IPS-18c (cell line): ENCODE measurements around the gene LIF.

ENCODE experiments used
- H3K4me3 ChIP-seq: 2 replicates; pipeline ENCODE4 v1.7.0; 2013; ENCODE audit warnings: low read depth, mild to moderate bottlenecking, low read length, moderate library complexity; ENCODE audit not compliant: insufficient read depth
- H3K9me3 ChIP-seq: one replicate; pipeline ENCODE4 v1.6.1; 2013; ENCODE audit warnings: mild to moderate bottlenecking, low read length, moderate library complexity; ENCODE audit not compliant: control insufficient read depth, insufficient read depth

Gene LIF

DNA sequence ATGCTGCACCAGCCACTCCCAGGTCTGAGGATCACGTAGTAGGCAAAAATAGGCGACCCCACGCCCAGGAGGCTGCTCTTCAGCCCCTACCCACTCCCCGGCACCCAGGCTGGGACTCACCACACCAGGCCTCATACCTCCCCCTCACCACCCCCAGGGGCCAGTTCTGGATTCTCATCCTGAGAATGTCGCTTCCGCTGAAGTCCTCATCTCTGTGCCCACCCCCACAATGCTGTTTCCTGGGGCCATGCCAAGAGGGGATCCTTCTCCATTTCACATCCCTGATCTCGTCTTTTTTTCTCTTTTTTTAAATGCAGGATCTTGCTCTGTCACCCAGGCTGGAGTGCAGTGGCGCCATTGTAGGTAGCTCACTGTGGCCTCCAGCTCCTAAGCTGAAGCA is 21.8 kb upstream of the LIF start:
- no peak overlapping the region for H3K4me3 ChIP-seq
- H3K9me3 ChIP-seq = no peaks in the 10 kb centered on the region

DNA sequence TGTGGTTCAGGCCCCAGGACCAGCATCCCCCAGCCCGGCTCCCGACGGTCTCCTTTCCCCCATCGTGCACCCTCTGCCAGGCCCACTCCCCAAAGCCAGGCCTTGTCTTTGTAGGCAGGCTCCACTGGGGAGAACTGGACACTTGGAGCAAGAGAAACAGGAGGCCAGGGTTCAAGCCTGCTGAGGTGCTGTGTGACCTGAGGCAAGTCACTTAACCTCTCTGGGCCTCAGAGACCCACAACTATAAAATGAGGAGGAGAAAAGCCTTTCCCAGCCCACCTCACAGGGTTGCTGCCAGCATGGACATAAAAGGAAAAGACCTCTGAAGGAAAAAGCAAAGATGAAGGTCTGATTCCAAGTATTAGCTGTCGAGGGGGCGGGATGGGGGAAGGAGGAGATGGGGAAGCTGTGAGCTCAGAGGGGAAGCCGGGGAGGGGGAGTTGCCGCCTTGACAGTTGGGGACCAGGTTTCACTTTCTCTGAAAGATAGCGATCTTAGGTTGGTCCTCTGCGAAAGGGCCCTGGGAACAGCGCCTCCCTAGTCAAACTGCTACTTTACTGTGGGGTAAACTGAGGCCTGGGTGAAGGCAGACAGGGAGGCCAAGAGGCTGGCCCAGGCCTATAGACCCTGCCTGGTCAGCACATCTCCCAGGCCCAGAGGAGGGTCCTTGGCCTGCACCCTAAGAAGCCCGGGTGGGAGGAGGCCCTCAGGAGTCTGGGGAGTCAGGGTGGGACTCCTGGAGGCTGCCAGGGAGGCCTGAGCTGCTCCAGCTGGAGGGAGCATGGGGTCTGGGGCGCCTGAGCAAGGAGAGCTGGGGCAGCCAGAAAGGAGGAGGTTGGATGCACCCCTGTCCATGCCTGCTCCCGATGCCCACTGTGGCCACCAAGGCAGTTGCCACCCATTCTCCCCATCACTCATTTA is 21.1 kb upstream of the LIF start:
- Histone ChIP-seq H3K4me3 (no peak overlapping the region), H3K9me3 (no peaks in the 10 kb centered on the region)

DNA sequence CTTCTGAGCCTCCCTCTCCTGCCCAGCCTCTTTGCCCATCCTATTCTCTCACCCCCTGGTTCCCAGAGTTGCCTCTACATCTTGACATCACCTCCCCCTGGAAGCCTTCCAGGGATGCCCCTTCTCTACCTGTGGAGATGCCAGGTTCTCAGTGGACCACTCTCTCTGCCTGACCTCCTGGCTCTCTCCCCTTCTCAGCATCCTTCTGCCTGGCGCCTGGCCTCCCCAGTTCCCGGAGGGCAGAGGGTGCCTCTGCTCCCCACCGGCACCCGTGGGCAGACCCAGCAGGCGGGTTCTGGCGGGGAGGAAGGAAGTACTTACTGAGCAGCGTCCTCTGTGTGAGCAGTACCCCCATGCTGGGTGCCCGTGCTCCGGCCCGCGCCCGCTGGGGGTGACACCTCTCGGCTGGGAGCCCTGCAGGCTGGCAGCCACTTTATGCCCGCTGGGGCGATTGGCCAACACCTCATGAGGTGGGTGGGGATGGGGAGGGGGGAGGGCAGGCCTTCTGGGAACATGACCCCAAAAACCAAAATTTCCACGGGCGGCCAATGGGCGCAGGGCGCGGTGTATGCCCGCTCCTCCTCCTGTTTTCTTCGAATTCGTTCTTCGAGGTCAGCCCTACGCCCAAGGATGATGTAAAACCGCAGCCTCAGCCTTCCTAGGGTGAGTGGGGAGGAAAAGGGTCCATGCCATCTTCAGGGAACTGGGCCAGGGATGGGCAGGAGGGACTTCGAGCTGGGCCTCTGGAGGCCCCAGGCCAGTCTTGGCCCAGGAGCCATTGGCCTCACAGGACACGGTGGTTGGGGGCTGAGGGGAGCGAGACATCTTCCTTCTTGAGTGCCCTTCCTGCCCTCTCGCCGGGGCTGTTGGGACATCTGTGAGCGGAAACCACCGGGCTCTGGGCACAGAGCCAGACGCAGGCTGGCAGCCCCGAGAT is 20.2 kb upstream of the LIF start, which contains the start of gene OSM:
Gene OSM (minus strand): TSS at position 407 of the 937 bp plus-strand sequence. CDS start 52 bp downstream, at position 355.
- Histone ChIP-seq H3K4me3 (no peak within 1 kb of the TSS), H3K9me3 (no peaks in the 10 kb centered on the region)

DNA sequence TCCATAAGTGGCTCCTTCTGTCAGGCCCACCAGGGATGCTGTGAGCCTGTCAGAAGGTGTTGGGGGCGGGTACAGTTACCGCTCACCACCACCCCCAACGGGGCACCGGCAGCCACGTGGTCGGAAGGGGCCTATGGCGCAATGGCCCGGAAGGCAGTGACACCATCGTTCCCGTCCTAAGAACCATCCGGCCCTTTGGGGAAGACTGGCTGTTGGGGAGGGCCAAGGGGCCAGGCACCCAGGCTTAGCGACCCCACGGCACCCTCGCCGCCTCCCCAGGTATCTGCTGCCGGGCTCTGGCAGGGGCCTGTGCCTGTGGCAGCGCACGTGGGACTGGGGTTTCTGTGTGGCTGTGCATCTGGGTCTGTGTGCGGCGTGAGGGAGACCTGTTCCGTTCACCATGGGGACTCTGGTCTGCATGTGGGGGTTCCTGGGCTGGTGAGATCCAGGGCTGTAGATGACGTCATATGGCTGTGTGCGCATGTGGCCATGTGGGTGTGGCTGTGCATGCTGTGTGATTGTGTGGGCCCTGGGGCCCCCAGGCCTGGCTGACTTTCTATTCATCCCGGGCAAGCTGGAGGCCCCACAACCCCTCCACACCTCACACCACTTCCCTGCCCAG is 19.4 kb upstream of the LIF start:
- no peaks in the 10 kb centered on the region for H3K9me3 ChIP-seq
- no peak overlapping the region for H3K4me3 ChIP-seq

DNA sequence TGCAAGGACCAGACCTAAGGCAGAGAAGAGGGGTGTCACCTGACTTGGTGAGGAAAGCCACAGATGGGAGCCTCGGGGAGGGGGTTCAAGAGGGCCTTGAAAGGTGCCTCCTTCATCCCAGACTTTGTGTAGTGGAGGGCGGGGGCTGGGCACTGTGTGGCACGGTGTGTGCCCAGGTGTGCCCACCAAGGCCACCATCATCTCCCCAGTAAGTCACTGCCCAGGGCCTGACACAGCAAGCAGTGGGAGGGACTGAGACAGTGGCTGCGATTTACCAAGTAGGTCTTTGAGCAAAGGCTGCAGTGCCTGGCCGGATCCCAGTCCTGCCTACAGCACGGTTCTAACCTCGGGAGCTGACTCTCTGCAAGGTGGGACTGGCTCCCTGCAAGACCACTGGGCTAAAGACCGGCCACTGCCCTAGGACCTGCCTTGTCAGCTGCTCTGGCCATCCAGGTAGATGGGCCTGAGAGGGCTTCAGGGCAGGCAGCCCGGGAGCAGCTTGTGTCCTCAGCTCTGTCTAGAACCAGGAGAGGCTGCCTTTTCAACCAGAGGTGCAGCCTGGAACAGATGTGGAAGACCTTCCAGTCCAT is 18.7 kb upstream of the LIF start:
- Histone ChIP-seq H3K4me3 (no peak overlapping the region), H3K9me3 (no peaks in the 10 kb centered on the region)

DNA sequence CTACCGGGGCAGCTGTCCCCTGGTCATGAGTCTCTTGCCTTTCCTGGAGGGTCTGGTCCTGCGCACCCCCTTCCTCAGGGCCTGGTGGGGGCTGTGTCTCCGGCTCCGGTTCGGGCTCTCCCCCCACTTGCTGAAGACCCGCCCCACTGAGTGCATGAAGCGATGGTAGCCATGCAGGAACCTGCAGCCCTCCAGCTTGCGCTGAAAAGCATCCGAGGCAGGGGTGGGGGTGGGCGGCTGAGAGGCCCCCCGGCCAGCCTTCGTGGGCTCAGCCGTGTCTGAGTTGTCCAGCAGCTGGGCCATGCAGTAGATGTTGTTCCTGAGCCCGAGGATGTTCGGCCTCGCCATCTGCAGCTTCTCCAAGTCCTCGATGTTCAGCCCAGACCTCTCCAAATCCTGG is 17.3 kb upstream of the LIF start:
- Histone ChIP-seq H3K9me3 (no peaks in the 10 kb centered on the region), H3K4me3 (no peak overlapping the region)

DNA sequence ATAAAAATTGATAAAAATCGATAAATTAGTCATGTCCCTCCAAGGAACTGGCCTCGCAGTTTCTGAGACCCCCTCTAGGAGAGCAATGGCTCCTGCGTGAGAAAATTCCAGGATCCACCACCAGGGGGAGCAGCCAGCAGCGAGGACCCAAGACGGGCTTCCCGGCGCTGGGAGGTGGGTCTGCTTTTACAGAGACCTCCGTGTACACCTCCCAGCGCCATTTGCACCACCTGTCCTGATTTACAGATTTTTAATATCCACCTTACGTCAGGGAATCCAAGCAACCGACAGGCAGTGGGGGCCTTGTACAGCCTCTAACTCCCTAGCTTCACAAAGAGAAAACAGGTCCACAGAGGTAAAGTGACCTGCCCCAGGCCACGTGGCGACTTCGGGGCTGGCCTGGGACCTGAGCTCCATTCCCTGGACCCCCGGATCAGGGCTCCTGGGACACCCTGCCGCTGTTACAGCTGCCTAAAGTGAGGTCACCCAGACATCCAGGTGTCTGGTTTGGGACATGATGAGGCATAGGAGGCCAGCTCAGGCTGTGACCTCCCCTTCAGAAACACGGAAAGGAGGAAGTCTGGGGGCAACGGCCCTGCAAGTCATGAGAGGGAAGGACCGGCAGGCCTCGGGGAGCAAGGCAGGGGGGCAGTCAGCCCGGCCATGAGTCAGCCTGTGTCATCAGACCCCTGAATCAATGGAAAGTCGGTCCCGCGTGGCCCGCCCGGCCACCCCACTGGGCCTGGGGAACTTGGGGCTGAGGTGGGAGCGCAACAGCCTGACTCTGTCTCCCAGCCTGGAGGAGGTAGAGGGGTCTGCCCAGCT is 16.6 kb upstream of the LIF start:
- no peaks in the 10 kb centered on the region for H3K9me3 ChIP-seq
- no peak overlapping the region for H3K4me3 ChIP-seq

DNA sequence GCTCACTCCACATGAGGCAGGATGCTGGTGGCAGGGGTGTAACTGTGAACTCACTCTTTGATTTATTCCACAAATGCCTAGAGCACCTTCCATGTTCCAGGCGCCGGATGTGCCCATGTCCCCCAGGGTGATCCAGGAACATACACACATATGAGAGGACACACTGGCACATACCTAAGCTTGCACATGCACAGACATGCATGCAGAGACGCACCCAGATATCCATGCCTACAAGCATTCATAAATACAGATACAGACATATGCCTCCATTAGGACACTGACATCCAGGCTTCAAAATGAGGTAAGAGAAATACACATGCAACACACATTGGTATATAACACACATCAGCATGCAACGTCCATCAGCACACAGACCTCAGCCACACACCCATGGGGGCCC is 15.6 kb upstream of the LIF start:
- H3K4me3 ChIP-seq = no peak overlapping the region

DNA sequence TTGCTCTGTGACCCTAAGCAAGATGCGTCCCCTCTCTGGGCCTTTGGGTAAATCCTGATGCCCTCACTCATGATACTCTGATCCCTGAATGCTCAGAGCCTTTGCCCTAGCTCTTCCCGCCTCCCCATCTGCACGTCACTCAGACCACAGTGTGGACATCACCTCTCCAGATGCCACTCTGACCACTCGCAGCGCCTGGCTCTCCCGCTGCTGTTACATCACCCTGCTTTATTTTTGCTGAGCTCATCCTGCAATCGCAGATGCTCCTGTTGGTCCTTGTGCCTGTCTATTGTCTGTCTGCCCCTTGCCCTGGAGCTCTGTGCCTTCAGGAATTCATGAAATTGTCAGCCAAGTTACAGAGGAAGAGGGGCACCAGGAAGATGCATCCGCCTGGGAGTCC is 14.6 kb upstream of the LIF start:
- Histone ChIP-seq H3K4me3 (no peak overlapping the region), H3K9me3 (no peaks in the 10 kb centered on the region)

More for the DNA sequence above, 15.6 kb upstream of the LIF start:
- no peaks in the 10 kb centered on the region for H3K9me3 ChIP-seq

DNA sequence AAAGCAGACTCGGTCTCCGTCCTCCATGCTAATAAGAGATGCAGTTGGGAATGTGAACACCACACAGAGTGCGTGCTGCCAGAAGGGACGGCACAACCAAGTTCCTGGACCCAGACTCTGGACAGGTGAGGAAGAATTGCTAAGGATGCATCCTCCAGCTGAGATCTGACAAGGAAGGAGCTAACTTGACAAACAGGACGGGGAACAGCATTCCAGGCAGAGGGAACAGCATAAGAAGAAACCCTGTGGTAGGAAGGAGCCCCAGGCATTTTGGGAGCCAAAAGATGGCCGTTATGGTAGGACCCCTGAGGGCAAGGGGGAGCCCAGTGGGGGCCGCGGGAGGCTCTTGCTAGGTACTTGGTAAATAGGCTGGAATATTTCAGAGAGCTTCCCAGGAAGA is 14.1 kb upstream of the LIF start:
- Histone ChIP-seq H3K9me3 (no peaks in the 10 kb centered on the region), H3K4me3 (no peak overlapping the region)

DNA sequence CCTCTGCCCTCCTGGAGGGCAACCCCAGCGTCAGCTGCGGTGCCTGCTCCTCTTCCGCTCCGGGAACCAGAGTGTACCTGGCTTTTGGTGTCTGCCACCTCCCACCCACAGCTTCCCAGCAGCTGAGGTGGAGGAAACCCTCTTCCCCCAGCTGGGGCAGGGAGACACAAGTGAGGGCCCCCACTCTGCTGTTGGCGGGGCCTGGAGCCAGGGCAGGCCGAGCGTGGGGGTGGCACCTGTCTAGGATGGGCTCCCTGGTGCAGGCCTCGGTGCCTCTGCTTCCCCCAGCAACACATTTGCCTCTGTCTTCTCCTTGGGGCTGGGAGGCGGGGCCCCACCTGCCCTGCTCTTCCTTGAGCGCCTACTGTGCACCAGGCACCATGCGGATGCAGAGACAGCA is 13.7 kb upstream of the LIF start:
- Histone ChIP-seq H3K9me3 (no peaks in the 10 kb centered on the region), H3K4me3 (no peak overlapping the region)

DNA sequence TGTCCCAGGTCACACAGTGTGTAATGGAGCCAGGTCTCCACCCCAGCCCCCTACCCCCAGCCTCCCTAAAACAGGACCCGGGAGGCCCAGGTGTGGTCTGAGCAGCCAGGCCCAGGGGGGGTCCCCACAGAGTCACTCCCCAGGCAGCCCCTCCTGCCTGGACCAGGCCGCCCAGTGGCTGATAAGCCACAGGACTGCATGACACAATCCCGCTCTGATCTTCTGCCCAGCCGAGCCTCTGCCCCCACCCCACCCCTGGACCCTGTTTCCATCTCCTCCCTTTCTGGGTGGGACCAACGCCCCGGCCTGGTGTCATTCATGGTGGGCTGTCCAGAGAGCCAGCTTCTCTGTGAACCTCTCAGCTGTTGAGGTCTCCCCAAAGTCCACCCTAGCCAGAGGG is 7.8 kb upstream of the LIF start:
- Histone ChIP-seq H3K4me3 (no peak overlapping the region), H3K9me3 (no peaks in the 10 kb centered on the region)

DNA sequence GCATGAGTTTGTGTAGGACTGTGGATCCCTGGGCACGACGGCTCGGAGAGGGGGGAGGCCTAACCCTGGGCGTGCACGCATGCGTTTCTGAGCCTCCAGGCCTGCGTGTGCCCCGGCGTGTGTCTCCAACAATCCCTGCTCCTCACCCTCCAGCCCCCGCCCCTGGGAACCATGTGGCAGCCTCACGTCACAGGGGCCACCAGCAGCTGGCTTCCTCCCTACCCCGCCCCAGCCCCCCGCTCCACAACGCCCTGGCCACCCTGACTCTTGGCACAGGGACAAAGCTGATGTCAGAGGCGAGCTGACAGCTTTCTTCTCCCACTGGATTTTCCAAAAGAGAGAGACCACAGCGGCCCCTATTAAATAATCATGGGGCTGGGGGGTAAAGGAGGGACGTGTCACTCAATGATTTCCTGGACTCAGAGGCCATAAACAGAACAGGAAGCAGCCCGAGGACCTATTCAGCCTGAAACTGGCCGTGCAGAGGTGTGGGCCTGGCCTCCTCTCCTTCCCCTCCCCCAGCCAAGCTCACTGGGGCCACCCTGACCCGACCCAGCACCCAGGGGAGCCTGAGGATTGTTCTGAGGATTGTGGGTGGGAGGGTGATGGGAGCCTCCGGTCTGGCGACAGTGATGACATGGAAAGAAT is 6.8 kb upstream of the LIF start:
- no peak overlapping the region for H3K4me3 ChIP-seq

DNA sequence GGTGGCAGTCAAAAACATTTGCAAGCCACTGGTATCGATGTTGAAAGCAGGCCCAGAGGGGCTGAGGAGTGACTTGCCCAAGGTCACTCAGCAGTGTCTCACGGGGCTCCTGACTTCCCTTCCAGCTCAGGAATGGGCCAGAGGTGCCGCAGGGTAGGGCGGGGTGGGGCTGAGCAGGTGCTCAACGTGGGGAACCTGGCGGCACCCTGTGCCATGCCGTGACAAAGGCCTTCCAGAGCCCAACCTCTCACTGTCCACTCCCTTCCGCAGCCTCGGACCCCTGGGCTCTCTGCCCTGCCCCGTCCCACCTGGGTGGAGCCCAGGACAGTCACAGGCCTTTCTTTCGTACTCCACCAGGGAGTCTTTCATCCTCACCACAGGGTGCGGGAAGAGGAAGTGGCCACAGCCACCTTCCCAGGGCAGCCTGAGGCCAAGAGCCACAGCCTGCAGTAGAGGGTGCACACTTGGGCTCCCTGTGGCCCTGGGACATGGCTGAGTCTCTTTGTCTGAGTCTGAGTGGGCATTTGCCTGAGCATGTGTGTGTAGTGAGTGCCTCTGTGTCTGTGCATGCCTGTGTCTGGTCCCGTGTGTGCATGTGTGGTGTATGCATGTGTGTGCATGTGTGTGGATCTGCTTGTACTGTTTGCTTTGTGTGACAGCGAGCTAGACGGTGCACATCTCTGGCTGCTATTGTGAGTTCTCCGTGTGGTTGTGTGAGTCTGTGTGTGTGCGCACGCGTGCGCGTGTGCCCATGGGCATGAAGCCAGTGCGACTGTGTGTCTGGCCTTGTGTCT is 6.0 kb upstream of the LIF start:
- no peak overlapping the region for H3K4me3 ChIP-seq

More for the DNA sequence above, 6.8 kb upstream of the LIF start:
- H3K9me3 ChIP-seq = no peaks in the 10 kb centered on the region

DNA sequence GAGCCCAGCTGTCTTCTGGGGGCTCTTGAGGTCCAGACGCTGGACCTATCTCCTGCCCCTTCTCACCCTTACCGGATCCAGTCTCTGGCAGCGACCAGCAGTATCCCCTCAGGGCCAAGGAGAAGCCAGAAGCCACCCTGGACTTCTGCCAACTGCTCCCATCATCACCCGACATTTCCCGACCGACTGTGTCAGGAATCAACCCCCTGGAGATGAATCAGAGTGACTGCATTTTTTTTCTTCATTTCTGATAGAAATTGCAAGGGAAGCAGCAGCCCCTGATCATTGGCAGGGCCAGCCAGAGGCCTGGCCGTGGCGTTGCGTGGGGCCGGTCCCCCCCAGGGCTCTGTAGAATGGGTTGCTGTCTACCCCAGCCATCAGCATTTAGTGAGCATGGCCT is 5.2 kb upstream of the LIF start:
- Histone ChIP-seq H3K4me3 (no peak overlapping the region), H3K9me3 (no peaks in the 10 kb centered on the region)

More for the DNA sequence above, 6.0 kb upstream of the LIF start:
- no peaks in the 10 kb centered on the region for H3K9me3 ChIP-seq
